GM23248 (cell line): ENCODE data around the gene MYRFL. TPM values are rescaled to one million over a fixed set of nuclear protein-coding genes. Genes with fewer than 3 reads are reported as not detected.
A peak's percentile ranks its signal among the peaks of the same experiment; 100 is the strongest.

ENCODE experiments used
- DNase-seq: peaks from one replicate; pipeline ENCODE4 v3.0.0-alpha.2; 2015
- H2AFZ ChIP-seq: fragments of 200-600 bp; sonication (generic); 2 replicates; pipeline ENCODE4 v1.6.1; 2016; ENCODE audit warnings: antibody characterized with exemption
- H3F3A ChIP-seq: fragments of 200-600 bp; sonication (generic); 2 replicates; pipeline ENCODE4 v1.6.1; 2016; ENCODE audit warnings: mild to moderate bottlenecking, antibody characterized with exemption, mixed run types; ENCODE audit not compliant: insufficient read depth
- H3K27ac ChIP-seq: fragments of 200-600 bp; sonication (generic); 2 replicates; pipeline ENCODE4 v1.5.1; 2016; ENCODE audit warnings: mild to moderate bottlenecking
- H3K27me3 ChIP-seq: fragments of 200-600 bp; sonication (generic); replicated peaks from 2 replicates; pipeline ENCODE4 v1.6.1; 2016; ENCODE audit warnings: mild to moderate bottlenecking; ENCODE audit not compliant: insufficient read depth
- H3K36me3 ChIP-seq: fragments of 200-600 bp; sonication (generic); 2 replicates; pipeline ENCODE4 v1.6.1; 2016; ENCODE audit warnings: low read depth, mild to moderate bottlenecking
- H3K4me1 ChIP-seq: fragments of 200-600 bp; sonication (generic); 2 replicates; pipeline ENCODE4 v1.6.1; 2016; ENCODE audit warnings: mild to moderate bottlenecking; ENCODE audit not compliant: insufficient read depth
- H3K4me2 ChIP-seq: fragments of 200-600 bp; sonication (generic); one replicate; pipeline ENCODE4 v1.6.1; 2016; ENCODE audit warnings: mild to moderate bottlenecking; ENCODE audit not compliant: unreplicated experiment
- H3K4me3 ChIP-seq: fragments of 200-600 bp; sonication (generic); 2 replicates; pipeline ENCODE4 v1.5.1; 2016; ENCODE audit warnings: mild to moderate bottlenecking
- H3K79me2 ChIP-seq: fragments of 200-600 bp; sonication (generic); 2 replicates; pipeline ENCODE4 v1.6.1; 2016; ENCODE audit warnings: mild to moderate bottlenecking; ENCODE audit not compliant: insufficient read depth
- H3K9ac ChIP-seq: fragments of 200-600 bp; sonication (generic); 2 replicates; pipeline ENCODE4 v1.6.1; 2016; ENCODE audit warnings: mild to moderate bottlenecking
- H3K9me2 ChIP-seq: fragments of 200-600 bp; sonication (generic); 2 replicates; pipeline ENCODE4 v1.6.1; 2016; ENCODE audit warnings: mixed run types, mild to moderate bottlenecking, moderate library complexity; ENCODE audit not compliant: insufficient read depth
- H3K9me3 ChIP-seq: fragments of 200-600 bp; sonication (generic); one replicate; pipeline ENCODE4 v1.6.1; 2017; ENCODE audit warnings: low read depth
- H4K20me1 ChIP-seq: fragments of 200-600 bp; sonication (generic); 2 replicates; pipeline ENCODE4 v1.6.0; 2016; ENCODE audit not compliant: insufficient read depth
- EZH2 ChIP-seq: fragments of 200-600 bp; sonication (generic); IDR thresholded peaks from 2 replicates; pipeline ENCODE4 v1.6.1; 2018; ENCODE audit warnings: antibody characterized with exemption, mild to moderate bottlenecking; ENCODE audit not compliant: insufficient read depth, poor library complexity, severe bottlenecking
- EZH2phosphoT487 ChIP-seq: fragments of 200-600 bp; sonication (generic); IDR thresholded peaks from 2 replicates; pipeline ENCODE4 v1.6.1; 2018; ENCODE audit warnings: antibody characterized with exemption, moderate library complexity, mild to moderate bottlenecking, low read depth; ENCODE audit not compliant: insufficient read depth
- WGBS, 2 experiments: methylation state at CpG; one replicate each; pipeline ENCODE4 v1.1.6; 2015 to 2017; ENCODE audit warnings: low lambda C conversion rate in 2 of 2, low coverage in 1 of 2; ENCODE audit errors: missing lambda C conversion rate in 2 of 2; 5-methylcytosine and 5-hydroxymethylcytosine counted together
- in situ Hi-C: fragments of 300-500 bp; cut with MboI; formaldehyde crosslinking; loops from 2 replicates; pipeline ENCODE4 v1.15.0; 2020
- polyA plus RNA-seq: library from polyadenylated mRNA; unstranded; fragments of >200 nt; fragmentation: Nextera tagmentation; extraction: Ambion mirVana; gene quantifications from 2 replicates; pipeline ENCODE4 v1.2.1, GENCODE V29; 2016
- total RNA-seq: library from RNA; depleted of rRNA; stranded (reverse); fragments of >200 nt; shearing (Covaris generic); gene quantifications from 2 replicates; pipeline ENCODE4 v1.2.3, GENCODE V29; 2014

MYRFL gene
- total and polyA plus RNA-seq, 2 experiments from 2014 or later: not detected

- no peaks in the 10 kb centered on the region for H4K20me1 ChIP-seq
- H3K4me1 ChIP-seq: no peaks in the 10 kb centered on the region
- H3K9me3 ChIP-seq: no peaks in the 10 kb centered on the region
- peak overlapping the region; percentile 66 for H3K4me2 ChIP-seq
- H3K4me3 ChIP-seq: peak overlapping the region; percentile 63
- H3K36me3 ChIP-seq: no peaks in the 10 kb centered on the region
- H3K9me2 ChIP-seq: no peaks in the 10 kb centered on the region
- in situ Hi-C loops: no loop called here
- peak; percentile 84 for DNase-seq
- H3K9ac ChIP-seq: no peak overlapping the region
- H3F3A ChIP-seq: no peaks in the 10 kb centered on the region
- H3K79me2 ChIP-seq: no peaks in the 10 kb centered on the region
- 13 to 14% methylated on average over 23 of the region's 23 CpGs for WGBS, 2 experiments
- peak overlapping the region; percentile 73 for H2AFZ ChIP-seq
- H3K27me3 ChIP-seq: no peaks in the 10 kb centered on the region
- H3K27ac ChIP-seq: no peak overlapping the region
- TF ChIP-seq EZH2 (no peak), EZH2phosphoT487 (no peak)
Observed at GRCh38 chr12:69879007-69879960, 54.3 kb downstream of the MYRFL start.

- no peak overlapping the region for H3K4me2 ChIP-seq
- no peaks in the 10 kb centered on the region for H4K20me1 ChIP-seq
- no peaks in the 10 kb centered on the region for H3K36me3 ChIP-seq
- H3K9me3 ChIP-seq: no peaks in the 10 kb centered on the region
- H3K27ac ChIP-seq: no peak overlapping the region
- TF ChIP-seq EZH2phosphoT487 (no peak), EZH2 (no peak)
- DNase-seq: peak; percentile 28
- no peaks in the 10 kb centered on the region for H3K4me1 ChIP-seq
- H3K9me2 ChIP-seq: no peaks in the 10 kb centered on the region
- no peaks in the 10 kb centered on the region for H3K79me2 ChIP-seq
- no peak overlapping the region for H2AFZ ChIP-seq
- WGBS, 2 experiments: 71 to 81% methylated on average over 4 of the region's 4 CpGs
- no peaks in the 10 kb centered on the region for H3K27me3 ChIP-seq
- H3K4me3 ChIP-seq: no peak overlapping the region
- H3K9ac ChIP-seq: no peak overlapping the region
- in situ Hi-C loops: loop anchor here (5.0 to 10.0 kb wide), 2 partner anchors 697 to 834 kb away; no protein-coding TSS in a partner anchor
- H3F3A ChIP-seq: no peaks in the 10 kb centered on the region
Observed at GRCh38 chr12:69880571-69880970, 55.5 kb downstream of the MYRFL start.

- no peak for DNase-seq
- in situ Hi-C loops: loop anchor here (5.0 to 10.0 kb wide), 2 partner anchors 696 to 833 kb away; no protein-coding TSS in a partner anchor
- WGBS, 2 experiments: 81 to 84% methylated on average over 3 of the region's 3 CpGs
Observed at GRCh38 chr12:69881771-69882170, 56.7 kb downstream of the MYRFL start.

GRCh38 chr12:69884386-69884785, 59.4 kb downstream of the MYRFL start:
- Histone ChIP-seq H3K79me2 (no peaks in the 10 kb centered on the region), H3F3A (no peaks in the 10 kb centered on the region), H3K4me2 (no peak overlapping the region), H3K9ac (no peak overlapping the region), H3K4me3 (no peak overlapping the region), H3K4me1 (no peaks in the 10 kb centered on the region), H4K20me1 (no peaks in the 10 kb centered on the region), H3K9me3 (no peaks in the 10 kb centered on the region), H3K27ac (no peak overlapping the region), H3K36me3 (no peaks in the 10 kb centered on the region), H3K27me3 (no peaks in the 10 kb centered on the region), H3K9me2 (no peaks in the 10 kb centered on the region), H2AFZ (no peak overlapping the region)
- TF ChIP-seq EZH2 (no peak), EZH2phosphoT487 (no peak)
- DNase-seq: no peak
- in situ Hi-C loops: loop anchor here (5.0 to 10.0 kb wide), 2 partner anchors 693 to 830 kb away; no protein-coding TSS in a partner anchor
- WGBS, 2 experiments: 68 to 69% methylated on average over 2 of the region's 2 CpGs

More at GRCh38 chr12:69881771-69882170, 56.7 kb downstream of the MYRFL start:
- TF ChIP-seq EZH2 (no peak), EZH2phosphoT487 (no peak)
- Histone ChIP-seq H3K27me3 (no peaks in the 10 kb centered on the region), H4K20me1 (no peaks in the 10 kb centered on the region), H3K79me2 (no peaks in the 10 kb centered on the region), H3K4me3 (no peak overlapping the region), H3K27ac (no peak overlapping the region), H2AFZ (no peak overlapping the region), H3K36me3 (no peaks in the 10 kb centered on the region), H3K9me3 (no peaks in the 10 kb centered on the region), H3K4me1 (no peaks in the 10 kb centered on the region), H3K9ac (no peak overlapping the region), H3F3A (no peaks in the 10 kb centered on the region), H3K4me2 (no peak overlapping the region), H3K9me2 (no peaks in the 10 kb centered on the region)
